ENCODE data around the gene TSKU.
"Not testable (repeated sequence)": the region's sequence is repeated elsewhere in the genome, so short reads cannot be mapped to it uniquely, and the experiment has no call there.

The TSKU gene

DNA sequence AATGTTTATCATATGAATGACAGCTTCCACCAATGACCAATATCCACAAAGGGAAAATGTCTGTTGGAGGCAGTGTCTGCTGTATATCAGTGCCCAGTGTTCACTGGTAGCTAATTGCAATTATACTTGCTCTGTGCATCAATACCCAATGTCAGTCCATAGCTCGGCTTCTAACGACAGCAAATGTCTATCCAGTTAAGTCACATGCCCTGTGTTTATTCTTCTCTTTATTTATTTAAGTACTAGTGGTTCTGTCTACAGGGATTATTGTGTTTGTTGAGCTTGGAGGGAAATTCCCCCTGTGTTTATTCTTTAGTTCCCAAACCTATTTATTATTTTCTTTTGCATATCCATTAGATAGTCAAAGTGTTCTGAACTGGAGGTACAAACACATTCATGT lies 18.6 kb downstream of the TSKU start:
- no peak for DNase-seq (ENCODE audit: low read depth)

DNA sequence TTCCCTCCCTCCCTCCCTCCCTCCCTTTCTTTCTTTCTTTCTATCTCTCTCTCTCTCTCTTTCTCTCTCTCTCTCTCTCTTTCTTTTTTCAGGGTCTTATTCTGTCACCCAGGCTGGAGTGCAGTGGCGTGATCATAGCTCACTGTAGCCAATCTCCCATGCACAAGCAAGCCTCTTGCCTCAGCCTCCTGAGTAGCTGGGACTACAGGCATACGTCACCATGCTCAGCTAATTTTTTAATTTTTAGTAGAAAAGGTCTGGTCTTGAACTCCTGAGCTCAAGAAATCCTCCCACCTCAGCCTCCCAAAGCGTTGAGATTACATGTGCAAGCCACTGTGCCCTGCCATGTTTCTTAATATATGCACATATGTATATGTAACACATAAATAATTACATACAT lies 19.0 kb downstream of the TSKU start:
- DNase-seq (ENCODE audit: low read depth): no peak

DNA sequence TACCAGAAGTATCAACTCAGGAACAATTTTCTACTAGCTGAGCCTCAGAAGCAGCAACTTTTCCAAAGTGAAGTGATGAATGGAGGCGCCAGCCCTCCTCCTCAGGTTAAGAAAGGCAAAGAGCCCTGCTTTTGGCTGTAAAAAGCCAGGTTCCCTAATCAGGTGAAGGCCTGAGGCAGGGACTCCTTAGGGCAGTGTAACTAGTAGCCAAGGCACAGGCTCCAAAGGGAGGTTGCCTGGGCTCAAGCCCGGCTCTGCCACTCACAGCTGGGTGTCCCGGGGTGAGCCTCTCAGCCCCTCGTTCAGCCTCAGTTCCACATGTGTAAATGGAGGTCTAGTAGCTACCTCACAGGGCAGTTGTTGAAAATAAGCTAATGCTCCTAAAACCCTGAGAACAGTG lies 19.5 kb downstream of the TSKU start:
- no peak for DNase-seq (ENCODE audit: low read depth)

DNA sequence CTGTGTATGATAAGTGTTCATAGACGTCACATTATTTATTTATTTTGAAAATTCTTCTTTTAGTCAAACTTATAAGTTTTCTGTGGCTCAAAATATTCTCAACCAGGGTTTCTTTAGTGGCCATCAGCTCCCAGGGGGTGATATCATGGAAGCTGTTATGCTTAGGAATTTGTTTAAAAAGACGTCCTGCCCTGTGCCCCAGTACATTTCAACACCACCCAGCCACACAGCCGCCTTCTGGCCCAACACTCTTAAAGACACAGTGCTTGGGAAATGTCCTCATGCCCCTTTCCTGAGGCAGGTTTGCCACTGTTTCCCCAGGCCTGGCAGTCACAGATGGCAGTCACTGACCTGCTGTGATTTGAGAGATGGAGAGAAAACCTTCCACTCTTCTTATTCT lies 19.9 kb downstream of the TSKU start:
- DNase-seq (ENCODE audit: low read depth): no peak

DNA sequence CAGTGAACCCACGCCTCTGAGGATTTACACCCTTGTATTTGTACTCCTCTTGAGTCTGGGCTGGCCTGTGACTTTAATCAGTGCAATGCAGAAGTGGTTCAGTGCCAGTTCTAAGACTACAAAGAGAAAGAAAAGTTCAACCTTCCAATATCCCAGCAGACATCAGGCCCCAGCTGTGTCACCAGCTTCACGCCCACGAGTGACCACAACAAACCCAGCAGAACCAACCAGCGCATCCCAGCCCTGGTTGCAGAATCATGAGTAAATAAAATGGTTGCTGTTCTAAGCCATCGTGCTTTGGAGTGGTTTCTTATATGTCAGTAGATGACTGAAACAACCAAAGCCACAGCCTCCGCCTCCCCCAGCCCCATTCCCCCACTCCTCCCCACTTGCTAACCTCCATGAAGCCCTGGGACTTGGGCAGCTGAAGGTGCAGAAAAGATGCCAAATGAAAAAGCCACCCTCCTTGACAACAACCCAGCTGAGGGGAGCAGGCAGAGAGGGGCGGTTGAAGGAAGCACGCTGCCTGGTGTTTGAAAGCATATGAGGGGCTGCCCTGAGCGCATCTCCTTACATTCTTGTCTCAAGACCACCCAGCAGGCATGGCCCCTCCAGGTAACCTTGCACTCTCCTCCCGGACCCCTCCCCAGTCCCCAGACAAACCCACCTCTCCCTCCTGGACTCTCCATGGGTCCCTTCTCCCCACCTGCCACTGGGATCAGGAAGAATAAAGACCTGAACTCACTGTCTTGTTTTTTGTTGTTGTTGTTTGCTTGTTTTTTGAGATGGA lies 20.9 kb downstream of the TSKU start:
- DNase-seq (ENCODE audit: low read depth): no peak

DNA sequence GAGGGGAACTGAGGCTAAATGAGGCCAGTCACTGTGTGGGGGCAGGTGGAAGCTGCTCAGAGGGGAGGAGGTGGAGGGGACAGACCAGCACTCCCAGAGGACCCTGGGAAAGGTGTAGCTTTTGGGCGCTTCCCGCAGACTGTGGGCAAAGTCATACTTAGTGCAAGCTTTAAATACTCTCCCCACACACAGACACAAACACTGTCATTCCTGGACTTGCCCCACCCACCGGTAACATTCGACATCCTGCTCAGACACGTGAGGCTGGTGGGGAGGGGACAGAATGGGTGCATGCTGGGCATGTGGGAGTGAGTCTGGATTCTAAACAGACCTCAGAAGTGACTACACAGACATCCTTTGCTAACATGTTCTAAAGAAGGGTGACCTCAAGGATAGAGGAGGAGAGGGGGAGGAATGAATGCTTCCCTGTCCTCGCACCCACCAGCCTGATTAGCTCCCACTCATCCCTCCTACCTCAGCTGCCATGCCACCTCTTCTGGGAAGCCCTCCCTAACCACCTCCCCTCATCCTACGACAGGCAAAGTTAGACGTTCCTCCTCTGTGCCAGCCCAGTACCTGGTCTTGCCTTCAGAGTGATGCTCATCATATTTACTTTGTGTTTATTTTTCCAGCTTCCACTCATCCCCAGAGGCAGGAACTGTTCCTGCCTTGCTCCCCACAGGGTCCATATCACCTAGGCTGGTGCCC lies 22.2 kb downstream of the TSKU start:
- no peak for DNase-seq (ENCODE audit: low read depth)

DNA sequence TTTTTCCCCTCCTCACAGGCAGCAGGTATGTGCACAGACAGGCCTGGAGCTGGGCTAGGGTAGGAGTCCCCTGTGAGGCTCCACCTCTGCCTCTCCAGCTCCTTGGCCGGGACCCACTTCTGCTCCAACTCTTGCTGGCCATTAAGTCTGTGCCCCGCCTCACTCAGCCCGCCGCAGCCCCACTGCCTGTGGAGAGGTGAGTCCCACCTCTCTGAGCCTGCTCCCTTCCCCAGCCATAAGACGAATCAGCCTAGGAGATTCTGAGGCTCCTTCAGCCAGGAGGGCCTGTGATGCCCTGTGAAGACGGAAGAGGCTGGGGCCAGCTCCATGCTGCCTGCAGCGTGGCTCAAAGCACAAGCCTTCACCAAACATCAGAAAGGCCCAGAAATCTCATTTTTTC lies 23.0 kb downstream of the TSKU start:
- no peak for DNase-seq (ENCODE audit: low read depth)

DNA sequence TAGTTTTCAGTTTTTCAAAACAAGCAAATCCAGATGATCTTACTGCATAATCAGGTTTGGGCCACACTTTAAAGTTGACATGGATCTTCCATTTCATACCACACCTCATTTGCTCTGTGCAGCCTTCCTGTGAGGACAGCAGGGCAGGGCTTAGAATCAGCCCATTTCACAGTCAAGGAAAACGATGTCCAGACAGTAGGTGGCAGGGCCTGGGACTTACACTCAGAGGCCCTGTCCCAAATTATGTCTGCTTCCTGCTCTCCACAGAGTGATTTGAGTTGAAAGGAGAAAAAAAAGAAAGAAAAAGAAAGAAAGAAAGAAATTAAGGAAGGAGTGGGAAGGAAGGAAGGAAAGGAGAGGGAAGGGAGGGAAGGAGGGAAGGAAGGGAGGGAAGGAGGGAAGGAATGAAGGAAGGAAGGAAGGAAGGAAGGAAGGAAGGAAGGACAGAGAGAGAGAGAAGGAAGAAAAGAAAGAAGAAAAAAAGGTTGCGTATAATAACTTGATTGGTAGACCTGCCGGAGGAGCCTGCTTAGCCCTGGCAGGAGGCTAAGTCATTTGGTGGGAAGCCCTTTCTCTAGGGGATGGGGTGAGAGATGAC lies 23.6 kb downstream of the TSKU start:
- no peak for DNase-seq (ENCODE audit: low read depth)

DNA sequence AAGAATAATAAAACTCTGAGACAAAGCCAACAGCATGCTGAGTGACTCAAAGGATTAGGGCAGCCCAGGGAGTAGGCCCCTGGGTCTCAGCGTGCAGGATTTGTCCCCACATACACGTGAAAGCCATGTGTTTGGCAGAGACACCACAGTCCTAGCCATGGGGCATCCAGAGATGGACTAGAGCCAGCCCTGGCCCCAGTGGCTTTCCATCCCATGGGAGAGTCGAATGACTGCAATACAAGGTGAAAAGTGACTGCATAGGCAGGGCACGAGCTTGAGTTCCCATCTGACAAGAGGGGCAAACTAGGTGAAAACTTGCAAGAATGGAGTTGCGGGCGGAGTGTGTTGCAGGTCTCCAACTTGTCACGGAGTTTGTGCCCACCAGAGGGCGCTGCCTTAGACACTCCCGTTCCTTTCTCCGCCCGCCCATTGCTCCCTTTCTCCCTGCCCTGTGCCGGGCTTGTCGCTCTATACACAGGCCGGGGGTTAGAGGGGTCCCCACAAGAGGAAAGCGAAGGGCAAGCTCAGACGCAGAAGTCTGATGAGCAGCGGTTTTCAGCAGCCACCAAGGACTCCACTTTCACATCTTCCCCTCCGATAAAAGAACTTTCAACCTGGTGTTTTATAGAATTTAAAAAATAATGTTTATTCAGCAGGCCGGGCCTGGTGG lies 24.2 kb downstream of the TSKU start:
- DNase-seq (ENCODE audit: low read depth): peak; percentile 17

DNA sequence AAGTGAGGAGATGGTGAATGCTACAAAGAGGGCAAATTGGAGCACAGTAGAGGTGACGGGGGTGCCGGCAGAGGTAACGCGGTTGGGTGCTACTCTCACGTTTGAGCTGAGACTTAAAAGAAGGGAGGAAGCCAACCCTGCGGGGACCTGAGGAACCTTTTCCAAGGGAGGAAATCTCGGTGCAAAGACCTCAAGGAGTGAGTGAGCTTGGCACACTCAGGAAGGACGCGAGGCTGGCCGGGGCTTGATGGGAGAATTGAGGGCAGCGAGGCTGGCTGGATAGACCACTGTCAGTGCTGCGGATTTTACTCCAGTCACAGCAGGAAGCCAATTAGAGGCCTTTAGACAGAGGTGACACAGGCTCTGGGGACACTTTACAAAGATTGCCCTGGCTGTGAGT lies 25.0 kb downstream of the TSKU start:
- DNase-seq (ENCODE audit: low read depth): no peak

DNA sequence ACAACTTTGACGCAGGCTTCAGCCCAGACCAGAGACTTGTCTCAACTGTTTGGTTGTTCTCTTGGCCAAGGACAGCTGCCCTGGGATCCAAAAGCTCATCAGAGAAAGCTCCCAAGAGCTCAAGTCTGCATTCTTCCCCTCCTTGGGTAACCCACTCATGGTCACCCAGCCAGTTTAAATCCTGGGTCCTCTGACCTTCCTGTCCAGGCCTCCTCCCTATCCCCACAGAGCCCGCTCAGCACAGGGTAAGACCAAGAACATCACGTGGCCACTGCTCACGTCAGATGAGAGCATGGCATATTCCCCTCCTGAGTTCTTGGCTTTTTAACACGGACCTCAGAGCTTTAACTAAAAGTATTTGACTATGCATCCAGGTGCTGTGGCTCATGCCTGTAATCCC lies 25.8 kb downstream of the TSKU start:
- no peak for DNase-seq (ENCODE audit: low read depth)

DNA sequence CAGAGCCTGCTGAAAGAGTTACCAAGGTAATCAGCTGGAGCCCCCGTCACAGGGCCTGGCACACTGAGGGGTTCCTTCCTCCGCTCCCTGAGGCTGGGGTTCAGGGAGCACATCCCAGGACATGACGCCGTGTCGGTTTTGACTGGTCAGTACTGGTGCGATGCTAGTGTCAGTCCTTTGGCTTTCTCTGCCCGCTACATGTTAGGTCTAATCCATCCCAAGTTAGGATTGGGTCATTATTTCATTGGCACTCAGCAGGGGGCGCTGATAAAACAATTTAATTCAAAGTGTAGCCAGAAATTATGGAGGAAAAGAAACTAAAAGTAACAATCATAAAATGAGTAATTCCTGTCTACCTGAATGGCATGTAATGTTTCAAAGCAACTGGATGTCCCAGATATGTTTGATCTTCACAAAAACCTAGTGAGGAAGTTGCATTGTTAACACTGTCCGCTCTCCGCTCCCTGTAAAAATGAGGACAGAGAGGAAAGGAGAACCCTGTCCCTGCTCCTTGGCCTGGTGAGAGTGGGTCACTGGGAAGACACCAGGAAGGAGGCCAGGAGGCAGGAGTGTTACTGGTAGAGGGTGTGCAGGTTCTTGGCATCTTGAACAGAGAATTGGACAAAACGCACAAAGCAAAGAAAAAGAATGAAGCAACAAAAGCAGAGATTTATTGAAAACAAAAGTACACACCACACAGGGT lies 27.1 kb downstream of the TSKU start:
- no peak for DNase-seq (ENCODE audit: low read depth)

DNA sequence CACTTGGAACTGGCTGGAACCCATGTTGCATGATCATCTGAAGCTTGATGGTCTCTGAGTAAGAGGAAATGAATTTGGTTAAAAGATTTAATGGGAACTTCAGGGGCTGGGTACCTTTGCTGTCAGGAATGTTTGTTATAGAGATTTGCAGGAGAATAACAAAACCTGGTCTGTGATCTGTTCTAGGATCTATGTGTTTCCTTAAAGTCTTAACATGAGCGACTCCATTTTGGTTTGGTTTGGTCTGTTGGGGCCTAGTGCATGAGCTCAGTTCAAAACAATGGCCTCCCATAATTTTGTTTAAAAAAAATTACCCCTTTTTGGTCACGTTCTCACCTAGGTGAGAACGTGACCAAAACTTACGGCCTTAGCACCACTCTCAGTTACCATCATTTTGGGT lies 28.1 kb downstream of the TSKU start:
- DNase-seq (ENCODE audit: low read depth): no peak

DNA sequence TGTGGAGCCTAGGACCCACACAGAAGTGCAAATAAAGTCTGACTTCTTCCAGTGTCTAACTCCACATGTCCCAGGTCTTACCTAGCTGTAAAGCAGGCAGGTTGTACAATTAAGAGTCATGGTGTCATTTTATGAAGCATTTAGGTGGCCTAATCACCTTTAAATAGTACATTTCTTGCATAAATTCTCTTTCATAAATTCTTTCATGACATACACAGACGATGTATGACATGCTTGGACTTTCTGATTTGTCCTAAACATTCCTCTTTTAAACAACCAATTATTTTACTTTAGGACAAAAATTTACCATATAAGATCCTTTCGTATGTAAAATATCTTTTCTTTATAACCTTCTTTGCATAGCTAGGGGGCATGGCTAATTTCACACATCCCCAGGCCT lies 31.3 kb downstream of the TSKU start:
- no peak for DNase-seq (ENCODE audit: low read depth)

DNA sequence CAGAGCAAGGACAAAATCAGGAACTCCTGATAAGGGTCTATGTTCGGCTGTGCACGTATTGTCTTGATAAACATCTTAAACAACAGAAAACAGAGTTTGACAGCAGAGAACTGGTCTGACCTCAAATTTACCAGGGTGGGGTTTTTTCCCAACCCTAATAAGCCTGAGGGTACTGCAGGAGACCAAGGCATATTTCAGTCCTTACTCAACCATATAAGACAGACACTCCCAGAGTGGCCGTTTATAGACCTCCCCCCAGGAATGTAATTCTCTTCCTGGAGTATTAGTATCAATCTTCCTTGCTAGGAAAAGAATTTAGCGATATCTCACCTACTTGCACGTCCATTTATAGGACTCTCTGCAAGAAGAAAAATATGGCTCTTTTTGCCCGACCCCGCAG lies 32.5 kb downstream of the TSKU start:
- not testable (repeated sequence) for DNase-seq (ENCODE audit: low read depth)

DNA sequence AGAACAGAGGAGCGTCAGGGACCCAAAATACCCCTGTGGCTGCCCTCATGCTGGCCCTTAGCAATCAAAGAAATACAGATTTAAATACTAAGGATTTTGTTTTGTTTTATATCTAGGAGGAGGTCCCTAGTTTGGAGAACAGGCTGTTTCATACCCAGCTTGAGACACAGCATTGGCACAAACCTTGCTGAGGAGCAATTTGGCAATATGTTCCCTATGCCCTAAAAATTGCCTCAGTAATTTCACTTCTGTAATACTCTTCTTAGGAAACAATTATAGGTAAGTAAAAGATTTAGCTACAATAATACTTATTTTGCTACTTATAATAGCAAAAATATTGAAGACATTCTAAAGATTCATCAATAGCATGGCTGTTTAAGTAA lies 37.0 kb downstream of the TSKU start:
- DNase-seq (ENCODE audit: low read depth): no peak

DNA sequence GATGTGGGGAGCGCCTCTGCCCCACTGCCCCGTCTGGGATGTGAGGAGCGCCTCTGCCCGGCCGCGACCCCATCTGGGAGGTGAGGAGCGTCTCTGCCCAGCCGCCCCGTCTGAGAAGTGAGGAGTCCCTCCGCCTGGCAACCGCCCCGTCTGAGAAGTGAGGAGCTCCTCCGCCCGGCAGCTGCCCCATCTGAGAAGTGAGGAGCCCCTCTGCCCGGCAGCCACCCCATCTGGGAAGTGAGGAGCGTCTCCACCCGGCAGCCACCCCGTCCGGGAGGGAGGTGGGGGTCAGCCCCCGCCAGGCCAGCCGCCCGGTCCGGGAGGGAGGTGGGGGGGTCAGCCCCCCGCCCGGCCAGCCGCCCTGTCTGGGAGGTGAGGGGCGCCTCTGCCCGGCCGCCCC lies 38.2 kb downstream of the TSKU start:
- not testable (repeated sequence) for DNase-seq (ENCODE audit: low read depth)

DNA sequence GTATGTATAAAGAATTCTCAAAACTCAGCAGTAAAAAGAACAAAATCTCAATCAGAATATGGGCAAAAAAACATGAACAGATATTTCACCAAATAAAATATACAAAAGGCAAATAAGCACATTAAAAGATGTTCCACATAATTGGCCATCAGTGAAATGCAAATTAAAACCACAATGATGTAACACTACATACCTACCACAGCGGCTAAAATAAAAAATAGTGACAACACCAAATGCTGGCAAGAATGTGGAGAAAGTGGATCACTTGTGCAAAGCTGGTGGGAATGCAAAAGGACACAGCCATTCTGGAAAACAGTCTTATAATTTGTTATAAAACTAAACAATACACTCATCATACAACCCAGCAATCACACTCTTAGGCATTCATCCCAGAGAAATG lies 39.2 kb downstream of the TSKU start:
- DNase-seq (ENCODE audit: low read depth): no peak

DNA sequence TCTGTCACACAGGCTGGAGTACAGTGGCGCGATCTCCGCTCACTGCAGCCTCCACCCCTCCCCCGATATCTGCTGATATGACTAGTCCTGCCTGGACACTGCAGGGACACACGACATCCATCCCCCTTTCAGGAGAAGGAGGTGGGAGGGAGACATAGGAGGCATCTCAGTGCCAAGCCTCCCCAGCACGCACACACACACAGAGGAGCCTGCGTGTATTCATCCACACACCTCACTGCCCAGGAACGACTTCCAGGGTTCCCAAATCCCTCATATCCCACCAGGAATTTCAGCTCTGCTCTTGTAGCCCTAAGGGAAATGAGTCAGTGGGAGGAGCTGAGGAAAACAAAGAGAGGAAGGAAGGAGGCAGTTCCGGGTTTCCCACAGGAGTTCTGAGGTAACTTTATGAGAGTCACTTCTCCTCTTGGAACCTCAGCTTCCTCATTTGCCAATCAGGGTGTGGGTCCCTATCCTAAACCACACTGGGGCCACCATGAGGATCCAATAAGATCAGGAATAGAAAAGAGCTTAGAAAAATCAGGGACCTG lies 40.4 kb downstream of the TSKU start:
- DNase-seq (ENCODE audit: low read depth): no peak

DNA sequence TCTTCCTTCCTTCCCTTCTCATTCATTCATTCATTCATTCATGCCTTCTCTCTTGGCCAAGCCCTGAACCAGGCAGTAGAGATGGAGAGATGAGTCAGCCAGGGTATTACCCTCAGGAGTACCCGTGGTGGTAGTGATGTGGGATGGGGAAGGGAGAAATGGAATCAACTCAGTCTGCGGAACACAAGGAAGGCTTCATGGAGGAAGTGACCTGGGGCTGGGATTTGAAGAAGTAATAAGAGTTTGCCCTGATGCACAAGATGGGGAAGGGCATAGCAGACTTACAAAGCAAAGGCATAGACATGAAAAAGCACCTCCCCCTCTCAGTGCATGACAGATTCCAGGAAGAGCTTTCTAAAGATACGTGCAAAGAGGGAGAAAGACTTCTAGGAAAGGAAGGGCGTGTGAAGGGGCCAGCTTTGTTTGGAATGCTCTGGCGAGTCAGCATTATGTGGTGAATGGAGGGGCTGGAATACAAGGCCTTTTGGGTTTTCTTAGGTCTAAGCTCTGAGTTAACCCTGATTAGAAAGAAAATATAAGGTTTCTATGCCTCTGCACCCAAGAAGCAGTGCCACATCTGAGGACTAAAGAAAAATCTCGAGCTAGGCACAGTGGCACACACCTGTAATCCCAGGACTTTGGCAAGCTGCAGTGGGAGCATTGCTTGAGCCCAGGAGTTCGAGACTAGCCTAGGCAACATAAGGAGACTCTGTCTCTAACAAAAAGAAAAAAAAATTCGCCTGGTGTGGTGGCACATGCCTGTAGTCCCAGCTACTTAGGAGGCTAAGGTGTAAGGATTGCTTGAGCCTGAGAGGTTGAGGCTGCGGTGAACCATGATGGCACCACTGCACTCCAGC lies 41.2 kb downstream of the TSKU start:
- DNase-seq (ENCODE audit: low read depth): no peak

All from T-helper 22 cell (primary cell).